Measurements from ENCODE around the gene NSMCE1.

The NSMCE1 gene

DNA sequence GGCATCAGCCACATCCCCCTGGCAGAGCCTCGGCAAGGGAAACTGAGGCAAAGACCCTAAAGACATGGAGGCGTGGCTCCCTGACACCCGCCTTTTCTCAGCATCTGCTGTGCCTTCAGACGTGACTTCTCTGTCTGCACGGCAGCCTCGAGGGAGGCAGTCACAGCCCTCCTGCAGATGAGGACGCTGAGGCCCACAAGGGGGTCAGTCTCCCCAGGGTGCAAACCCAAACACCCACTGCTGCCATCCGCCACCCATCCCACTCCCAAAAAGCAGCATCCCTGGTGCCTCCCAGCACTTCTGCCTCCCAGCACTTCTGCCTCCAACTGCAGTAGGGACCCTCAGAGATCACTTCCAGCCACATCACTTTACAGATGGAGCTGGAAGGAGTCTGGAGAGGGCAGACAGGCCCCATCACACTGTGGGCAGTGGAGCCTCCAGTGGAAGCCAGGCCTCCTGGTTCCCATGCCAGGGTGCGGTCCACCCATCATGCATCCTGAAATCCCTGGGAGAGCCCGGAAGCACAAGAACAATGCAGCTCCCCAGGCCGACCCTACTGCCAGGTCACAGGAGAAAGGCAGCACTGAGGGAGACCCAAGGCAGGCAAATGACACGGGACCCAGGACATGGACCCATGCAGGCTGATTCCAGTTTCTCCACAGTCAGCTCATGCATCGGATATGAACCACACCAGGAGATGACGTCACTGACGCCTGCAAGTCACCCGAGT, 41.4 kb downstream of the NSMCE1 start:
- DNase-seq: no peak

GRCh38 chr16:27226476-27226875, 42.1 kb downstream of the NSMCE1 start:
- no peak for DNase-seq

GRCh38 chr16:27225536-27226360, 42.8 kb downstream of the NSMCE1 start:
- no peak for DNase-seq

DNA sequence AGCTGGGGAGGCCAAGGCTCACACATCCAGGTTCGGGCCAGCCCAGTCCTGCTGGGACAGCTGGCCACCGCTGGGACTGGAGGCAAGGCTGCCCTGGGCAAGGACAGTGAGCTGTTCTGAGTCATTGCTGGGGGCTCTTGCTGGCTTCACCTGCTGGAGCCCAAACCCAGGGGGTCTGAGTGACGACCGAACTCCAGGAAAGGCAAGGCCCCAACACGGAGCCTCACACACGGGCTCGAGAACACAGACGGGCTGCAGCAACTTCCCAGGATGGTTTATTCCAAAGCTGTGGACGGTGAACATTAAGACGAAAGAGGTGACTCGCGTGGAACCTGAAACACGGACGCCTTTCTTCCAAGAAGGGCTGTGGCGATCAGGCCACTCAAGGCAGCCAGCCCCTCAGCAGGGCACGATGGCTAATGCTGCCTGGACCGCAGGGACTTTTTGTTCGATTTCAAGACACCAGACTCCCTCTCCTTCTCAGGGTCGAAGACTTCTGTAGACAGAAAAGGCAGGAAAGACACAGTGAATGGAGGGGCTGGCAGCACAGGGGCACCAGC, 43.8 kb downstream of the NSMCE1 start:
- no peak for DNase-seq

DNA sequence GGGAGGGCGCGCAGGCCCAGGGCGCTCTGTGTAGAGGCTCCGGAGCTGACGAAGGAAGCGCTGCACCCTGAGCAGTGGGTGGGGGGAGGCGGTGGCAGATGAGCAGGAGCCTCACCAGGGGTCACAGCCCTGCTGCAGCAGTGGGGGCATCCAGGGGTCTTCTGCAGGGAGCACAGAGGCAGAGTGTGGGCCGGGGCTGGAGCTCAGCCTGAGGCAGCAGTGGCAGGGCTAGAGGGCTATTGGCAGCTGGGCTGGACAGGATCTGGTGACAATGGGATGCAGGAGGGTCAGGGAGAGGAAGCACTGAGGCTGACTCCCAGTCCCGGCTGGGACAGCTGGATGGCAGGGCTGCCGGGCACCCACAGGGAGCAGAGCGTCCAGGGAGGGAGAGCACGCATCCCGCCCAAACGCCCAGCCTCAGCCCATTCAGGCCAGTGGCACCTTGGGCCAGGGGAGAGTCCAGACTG, 44.3 kb downstream of the NSMCE1 start:
- no peak for DNase-seq

DNA sequence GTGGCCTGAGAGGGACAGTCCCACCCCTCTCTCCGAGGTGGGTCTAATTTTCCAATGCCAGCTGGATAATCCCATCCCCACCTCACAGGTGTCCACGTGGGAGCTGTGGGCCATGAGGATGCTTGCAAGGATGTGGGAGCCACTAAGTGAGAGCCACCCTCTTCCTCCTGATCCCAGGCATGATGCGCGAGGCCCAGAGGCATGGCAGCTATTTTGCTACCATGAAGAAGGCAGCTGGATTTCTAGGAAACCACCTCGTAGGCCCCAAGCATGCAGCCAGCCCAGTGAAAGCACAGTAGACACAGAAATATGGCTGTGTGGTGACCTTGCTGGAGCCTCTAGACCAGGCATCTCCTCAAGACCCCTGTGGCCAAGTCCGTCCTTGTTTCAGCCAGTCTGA, 44.9 kb downstream of the NSMCE1 start:
- DNase-seq: no peak

DNA sequence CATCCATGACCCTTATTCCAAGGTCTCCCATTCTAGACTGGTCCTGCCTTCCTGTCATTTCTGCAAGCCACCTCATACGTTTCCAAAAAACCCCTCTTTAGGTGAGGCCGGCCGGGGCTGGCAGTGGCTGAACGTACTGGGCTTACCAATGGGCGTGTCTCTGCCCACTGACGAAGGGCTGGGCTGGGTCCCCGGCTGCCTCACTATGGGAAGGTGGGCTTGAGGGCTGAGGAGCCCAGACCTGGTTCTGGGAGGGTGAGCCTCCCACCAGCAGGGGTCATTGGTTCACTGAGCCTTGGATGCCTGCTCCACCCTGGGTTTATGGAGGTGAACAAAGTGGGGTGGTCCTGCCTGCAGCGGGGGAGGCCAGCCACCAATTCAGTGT, 45.4 kb downstream of the NSMCE1 start:
- no peak for DNase-seq

DNA sequence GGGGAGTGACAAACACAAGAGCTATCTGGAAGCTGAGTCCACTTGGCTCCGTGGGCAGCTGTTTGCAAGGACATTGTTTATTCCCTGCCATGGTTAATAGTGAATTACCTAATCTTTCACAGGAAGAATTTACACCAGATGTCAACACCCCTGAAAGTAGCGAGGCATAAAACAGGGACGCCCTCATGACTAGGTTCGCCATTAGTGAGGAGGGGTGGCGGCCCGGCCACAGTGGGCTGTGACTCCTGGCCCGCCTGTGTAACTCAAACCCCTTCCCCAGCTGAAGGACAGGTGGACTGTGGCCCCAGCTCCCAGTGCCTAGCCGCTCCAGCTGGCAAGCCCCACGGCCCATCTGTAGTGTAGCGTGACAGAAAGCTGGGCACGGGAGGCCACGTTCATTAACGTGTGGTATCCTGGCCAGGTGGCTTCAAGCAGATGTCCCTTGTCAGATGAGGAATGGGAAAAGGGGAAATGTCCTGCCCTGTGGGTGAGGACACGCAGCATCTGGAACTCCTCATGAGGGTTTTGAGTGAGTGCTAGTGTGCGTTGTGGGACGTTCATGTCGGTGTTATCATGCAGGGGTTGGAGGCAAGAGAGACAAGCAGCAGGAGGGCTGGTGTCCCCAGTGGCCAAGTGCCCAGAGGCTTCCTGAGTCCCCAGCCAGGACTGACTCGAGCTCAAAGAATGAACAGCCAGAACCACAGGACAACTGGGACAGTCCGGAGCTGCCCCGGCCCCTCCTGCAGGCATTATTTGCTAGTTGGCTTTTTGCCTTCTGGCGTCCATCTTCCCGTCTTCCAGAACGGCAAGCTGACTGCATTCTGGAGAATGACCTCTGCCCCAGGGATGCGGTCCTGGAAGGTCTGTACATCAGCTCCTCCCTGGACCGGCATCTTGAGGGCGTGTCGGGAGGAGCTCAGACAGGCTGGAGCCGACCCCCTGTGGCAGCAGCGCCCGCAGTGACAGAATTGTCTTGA, 46.0 kb downstream of the NSMCE1 start:
- no peak for DNase-seq

DNA sequence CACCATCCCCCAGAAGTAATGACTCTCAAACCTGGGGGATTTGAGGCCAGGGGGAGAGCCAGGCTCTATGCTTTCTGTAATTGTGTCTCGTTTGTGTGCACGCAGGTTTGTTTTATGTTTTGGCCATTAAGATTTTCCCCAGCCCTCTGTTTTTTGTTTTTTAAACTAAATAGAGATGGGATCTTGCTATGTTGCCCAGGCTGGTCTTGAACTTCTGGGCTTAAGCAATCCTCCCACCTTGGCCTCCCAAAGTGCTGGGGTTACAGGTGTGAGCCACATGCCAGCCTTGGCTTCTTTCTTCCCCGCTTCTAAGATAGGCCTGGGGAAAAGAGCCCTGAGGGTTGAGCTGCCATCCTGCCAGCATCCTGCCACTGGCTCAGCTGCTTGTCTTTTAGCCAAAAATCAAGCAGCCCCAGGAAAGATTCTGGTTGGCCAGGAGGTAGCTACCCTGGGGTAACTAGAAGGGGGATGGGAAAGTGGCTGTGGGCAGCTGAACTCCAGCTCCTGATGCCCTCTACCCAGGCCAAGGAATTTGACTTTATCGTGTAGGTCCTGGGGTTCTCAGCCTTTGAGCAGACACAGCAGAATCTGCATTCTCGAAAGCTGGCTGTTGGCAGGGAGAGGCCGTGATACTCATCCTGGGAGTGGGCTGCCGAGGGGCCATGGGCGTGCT, 46.9 kb downstream of the NSMCE1 start:
- no peak for DNase-seq

DNA sequence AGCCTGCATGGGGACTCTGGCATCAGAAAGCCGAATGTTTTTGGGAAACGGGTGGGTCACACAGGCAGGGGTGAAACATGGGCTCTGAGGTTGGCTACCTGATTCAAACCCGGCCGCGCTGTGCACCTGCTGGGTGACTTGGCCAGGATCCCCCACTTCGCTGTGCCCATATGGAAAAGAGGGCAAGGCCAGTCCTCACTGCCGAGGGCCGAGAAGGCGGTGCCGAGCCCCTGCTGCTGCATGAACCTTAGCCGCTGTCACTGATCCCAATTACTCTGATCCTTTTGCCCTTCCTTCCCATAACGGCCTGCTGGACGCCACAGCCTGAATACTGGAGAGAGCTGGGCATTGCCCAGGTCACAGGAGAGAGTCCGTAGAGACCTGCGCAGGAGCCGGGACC, 47.6 kb downstream of the NSMCE1 start:
- no peak for DNase-seq

GRCh38 chr16:27220527-27220926, 48.0 kb downstream of the NSMCE1 start:
- no peak for DNase-seq

- DNase-seq: no peak
These were observed 48.5 kb downstream of the NSMCE1 start for GRCh38 chr16:27220120-27220519.

- no peak for DNase-seq
These were observed 49.4 kb downstream of the NSMCE1 start for GRCh38 chr16:27219161-27219560.

DNA sequence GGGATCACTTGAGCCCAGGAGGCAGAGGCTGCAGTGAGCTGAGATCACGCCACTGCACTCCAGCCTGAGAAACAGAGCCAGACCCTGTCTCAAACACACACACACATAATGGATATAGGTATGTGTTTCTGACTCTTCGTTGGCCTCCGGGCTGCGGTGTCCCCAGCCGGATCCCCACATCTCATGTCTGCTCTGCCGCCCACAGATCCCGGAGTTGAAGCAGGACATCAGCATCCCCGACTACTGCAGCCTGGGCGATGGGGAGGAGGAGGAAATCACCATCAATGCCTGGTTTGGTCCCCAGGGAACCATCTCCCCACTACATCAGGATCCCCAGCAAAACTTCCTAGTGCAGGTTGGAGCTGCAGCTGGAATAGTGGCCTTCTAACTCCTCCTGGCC, 49.8 kb downstream of the NSMCE1 start:
- no peak for DNase-seq

GRCh38 chr16:27217256-27217655, 51.3 kb downstream of the NSMCE1 start:
- DNase-seq: no peak

DNA sequence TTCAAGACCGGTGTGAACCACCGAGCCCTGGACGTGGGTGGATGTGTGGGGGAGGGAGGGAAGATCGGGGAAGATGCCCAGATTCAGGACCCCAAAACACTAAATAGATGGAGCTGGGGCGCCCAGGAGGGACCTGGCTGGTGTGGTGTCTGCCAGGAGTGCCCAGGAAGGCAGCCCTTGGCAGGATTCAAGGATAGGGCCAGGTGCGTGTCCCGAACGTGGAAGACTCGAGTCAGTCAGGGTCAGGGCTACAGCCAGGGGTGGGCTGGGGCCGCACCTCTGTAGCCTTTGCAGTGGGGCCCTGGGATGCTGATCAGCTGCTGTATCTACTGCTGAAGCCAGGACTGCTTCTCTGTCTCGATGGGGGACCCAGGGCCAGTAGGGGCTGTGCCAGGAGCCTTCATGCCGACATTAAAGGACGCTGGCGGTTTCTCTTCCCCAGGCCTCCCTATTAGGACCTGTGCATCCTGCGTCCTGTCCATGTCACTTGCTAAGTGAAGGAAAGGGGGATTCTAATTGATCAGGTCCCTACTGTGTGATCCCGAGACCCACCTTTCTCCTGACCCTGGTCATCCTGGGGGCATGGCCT, 52.2 kb downstream of the NSMCE1 start:
- DNase-seq: no peak

GRCh38 chr16:27215660-27216059, 52.9 kb downstream of the NSMCE1 start:
- no peak for DNase-seq

DNA sequence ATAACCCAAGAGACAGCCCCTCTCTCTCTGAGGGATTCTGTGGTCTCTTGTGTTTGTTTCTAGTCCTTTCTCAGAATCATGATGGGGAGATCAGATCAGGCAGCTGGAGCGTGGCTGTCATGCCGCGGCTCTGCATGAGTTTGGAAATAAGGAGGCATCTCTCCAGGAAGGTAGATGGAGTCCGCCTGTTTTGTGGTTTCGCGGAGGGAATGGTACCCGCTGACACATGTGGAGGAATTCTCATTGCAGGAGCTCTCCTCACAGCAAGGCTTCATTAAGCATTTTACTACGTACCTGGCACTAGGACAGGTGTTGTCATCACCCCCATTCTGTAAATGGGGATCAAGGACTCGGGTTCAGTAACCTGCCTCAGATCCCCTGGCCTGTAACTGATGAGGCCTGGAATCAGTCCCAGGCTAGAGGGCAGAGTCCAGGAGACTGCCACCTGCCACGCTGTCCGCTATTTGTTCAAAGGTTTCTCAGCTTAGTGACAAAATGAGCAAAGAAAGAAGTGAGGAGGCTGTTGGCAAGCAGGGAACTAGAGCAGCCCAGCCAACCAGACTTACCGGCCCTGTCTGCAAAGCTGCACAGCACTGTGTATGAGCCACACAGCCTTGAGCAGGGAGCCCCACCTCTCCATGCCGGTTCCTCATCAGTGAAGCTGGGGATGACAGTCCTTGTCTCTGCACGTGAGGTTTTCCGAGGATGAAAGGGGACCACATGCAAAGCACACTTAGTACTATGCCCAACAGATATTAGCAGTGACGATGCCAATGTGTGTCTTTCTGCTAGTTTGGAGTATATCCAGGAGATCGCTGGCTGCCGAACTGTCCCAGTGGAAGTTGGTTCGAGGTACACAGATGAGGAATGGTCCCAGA, 54.2 kb downstream of the NSMCE1 start:
- DNase-seq: no peak

GRCh38 chr16:27211026-27211425, 57.5 kb downstream of the NSMCE1 start:
- no peak for DNase-seq

GRCh38 chr16:27210174-27210573, 58.4 kb downstream of the NSMCE1 start:
- DNase-seq: no peak

- no peak for DNase-seq
These were observed 59.0 kb downstream of the NSMCE1 start for GRCh38 chr16:27209591-27209990.

Data from activated gamma-delta T cell treated with Interleukin-2 at 50 U/mL for 16 hours (primary cell).